IPS-18c (cell line): ENCODE results near the gene PTPRD.

Source experiments
- H3K4me3 ChIP-seq: 2 replicates; pipeline ENCODE4 v1.7.0; 2013; ENCODE audit warnings: low read depth, mild to moderate bottlenecking, low read length, moderate library complexity; ENCODE audit not compliant: insufficient read depth
- H3K9me3 ChIP-seq: one replicate; pipeline ENCODE4 v1.6.1; 2013; ENCODE audit warnings: mild to moderate bottlenecking, low read length, moderate library complexity; ENCODE audit not compliant: control insufficient read depth, insufficient read depth

Gene PTPRD

GRCh38 chr9:8382777-8383527 lies 2229.8 kb downstream of the PTPRD start:
- Histone ChIP-seq H3K9me3 (no peaks in the 10 kb centered on the region), H3K4me3 (no peak overlapping the region)

GRCh38 chr9:8382266-8382665 lies 2230.5 kb downstream of the PTPRD start:
- H3K4me3 ChIP-seq, result no peak overlapping the region
- H3K9me3 ChIP-seq, result no peaks in the 10 kb centered on the region

- no peak overlapping the region for H3K4me3 ChIP-seq
- no peaks in the 10 kb centered on the region for H3K9me3 ChIP-seq
These were observed 2231.2 kb downstream of the PTPRD start for GRCh38 chr9:8381601-8382000.

- Histone ChIP-seq H3K4me3 (no peak overlapping the region), H3K9me3 (no peaks in the 10 kb centered on the region)
These were observed 2238.3 kb downstream of the PTPRD start for GRCh38 chr9:8374471-8374870.

GRCh38 chr9:8371686-8372085 lies 2241.1 kb downstream of the PTPRD start:
- Histone ChIP-seq H3K9me3 (no peaks in the 10 kb centered on the region), H3K4me3 (no peak overlapping the region)

GRCh38 chr9:8366161-8366926 lies 2246.5 kb downstream of the PTPRD start:
- no peaks in the 10 kb centered on the region for H3K9me3 ChIP-seq
- no peak overlapping the region for H3K4me3 ChIP-seq

- no peak overlapping the region for H3K4me3 ChIP-seq
- H3K9me3 ChIP-seq, result no peaks in the 10 kb centered on the region
These were observed 2247.2 kb downstream of the PTPRD start for GRCh38 chr9:8365466-8366160.

GRCh38 chr9:8365029-8365428 lies 2247.8 kb downstream of the PTPRD start:
- no peaks in the 10 kb centered on the region for H3K9me3 ChIP-seq
- no peak overlapping the region for H3K4me3 ChIP-seq

GRCh38 chr9:8364026-8364752 lies 2248.6 kb downstream of the PTPRD start:
- Histone ChIP-seq H3K4me3 (no peak overlapping the region), H3K9me3 (no peaks in the 10 kb centered on the region)

GRCh38 chr9:8362250-8362649 lies 2250.6 kb downstream of the PTPRD start:
- Histone ChIP-seq H3K4me3 (no peak overlapping the region), H3K9me3 (no peaks in the 10 kb centered on the region)

- Histone ChIP-seq H3K4me3 (no peak overlapping the region), H3K9me3 (no peaks in the 10 kb centered on the region)
These were observed 2251.4 kb downstream of the PTPRD start for GRCh38 chr9:8361364-8361763.

- no peaks in the 10 kb centered on the region for H3K9me3 ChIP-seq
- no peak overlapping the region for H3K4me3 ChIP-seq
These were observed 2256.4 kb downstream of the PTPRD start for GRCh38 chr9:8356406-8356805.

- Histone ChIP-seq H3K9me3 (no peaks in the 10 kb centered on the region), H3K4me3 (no peak overlapping the region)
These were observed 2261.4 kb downstream of the PTPRD start for GRCh38 chr9:8351436-8351835.

GRCh38 chr9:8349901-8350300 lies 2262.9 kb downstream of the PTPRD start:
- no peak overlapping the region for H3K4me3 ChIP-seq
- H3K9me3 ChIP-seq, result no peaks in the 10 kb centered on the region

GRCh38 chr9:8349376-8349775 lies 2263.4 kb downstream of the PTPRD start:
- no peak overlapping the region for H3K4me3 ChIP-seq
- no peaks in the 10 kb centered on the region for H3K9me3 ChIP-seq

GRCh38 chr9:8348756-8349155 lies 2264.0 kb downstream of the PTPRD start:
- no peaks in the 10 kb centered on the region for H3K9me3 ChIP-seq
- no peak overlapping the region for H3K4me3 ChIP-seq

GRCh38 chr9:8346296-8346695 lies 2266.5 kb downstream of the PTPRD start:
- H3K4me3 ChIP-seq, result no peak overlapping the region
- no peaks in the 10 kb centered on the region for H3K9me3 ChIP-seq
